H54 (cell line): ENCODE results near the gene CCS.
"Not testable (repeated sequence)": the region's sequence is repeated elsewhere in the genome, so short reads cannot be mapped to it uniquely, and the experiment has no call there.

Source experiments
- DNase-seq: peaks from one replicate; pipeline ENCODE4 v3.0.0; 2011; ENCODE audit warnings: low spot score, mixed read lengths; ENCODE audit not compliant: insufficient read length
- FAIRE-seq: peaks from 3 replicates; lab custom pipeline; 2011; peaks lifted over from hg19 to GRCh38; lab: Jason Lieb, UNC
- POLR2A ChIP-seq: IDR thresholded peaks from 2 replicates; pipeline ENCODE4 v1.6.1; 2011; ENCODE audit warnings: low read depth, mild to moderate bottlenecking, low read length

Gene CCS, protein sequence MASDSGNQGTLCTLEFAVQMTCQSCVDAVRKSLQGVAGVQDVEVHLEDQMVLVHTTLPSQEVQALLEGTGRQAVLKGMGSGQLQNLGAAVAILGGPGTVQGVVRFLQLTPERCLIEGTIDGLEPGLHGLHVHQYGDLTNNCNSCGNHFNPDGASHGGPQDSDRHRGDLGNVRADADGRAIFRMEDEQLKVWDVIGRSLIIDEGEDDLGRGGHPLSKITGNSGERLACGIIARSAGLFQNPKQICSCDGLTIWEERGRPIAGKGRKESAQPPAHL

DNA sequence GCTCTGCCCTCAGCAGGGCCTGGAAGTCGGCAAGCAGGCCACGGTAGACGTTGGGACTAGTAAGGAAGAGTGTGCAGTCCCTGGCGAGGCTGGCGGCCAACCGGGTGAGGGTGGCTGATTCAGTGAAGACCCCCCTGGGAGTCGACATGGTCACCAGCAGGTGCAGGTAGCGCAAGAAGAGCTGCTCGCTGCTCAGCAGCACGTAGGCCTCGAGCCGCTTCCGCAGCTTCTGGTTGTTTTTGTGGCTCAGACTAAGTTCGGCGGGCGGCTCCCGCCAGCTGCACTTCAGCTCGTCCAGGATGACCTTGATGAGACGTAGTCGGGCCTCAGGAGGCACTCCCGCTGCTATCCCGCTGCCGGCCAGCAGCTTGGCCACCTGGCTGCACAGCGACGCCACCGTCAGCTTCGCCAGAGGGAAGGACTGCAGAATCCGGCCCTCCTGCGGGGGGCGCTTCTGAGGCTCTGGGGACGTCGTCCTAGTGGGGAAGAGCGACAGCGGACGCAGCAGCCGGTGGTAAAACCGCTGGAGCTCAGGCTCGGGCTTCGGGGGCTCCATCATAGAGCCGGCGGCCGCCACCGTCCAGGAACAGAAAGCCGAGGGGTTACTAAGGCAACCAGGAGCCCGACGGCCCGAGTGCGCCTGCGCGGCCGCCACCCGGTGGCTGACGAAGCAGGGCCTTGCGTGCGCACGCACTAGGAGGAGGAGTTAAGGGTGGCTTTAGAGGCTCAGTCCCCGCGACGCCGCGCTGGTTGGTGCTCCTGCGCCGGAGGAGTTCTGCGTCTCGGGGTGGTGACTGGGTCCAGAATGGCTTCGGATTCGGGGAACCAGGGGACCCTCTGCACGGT lies at the start of gene CCS, which contains the start of gene CCDC87:
TSS of gene CCS (plus strand) at position 729 of the 846 bp plus-strand sequence. CDS start at position 806, 77 bp downstream.
TSS of gene CCDC87 (minus strand) at position 607 of the 846 bp plus-strand sequence. CDS start at position 559, 48 bp downstream.
- peak; percentile 99 for TF ChIP-seq POLR2A
- DNase-seq (peak; percentile 100), FAIRE-seq (no peak)

DNA sequence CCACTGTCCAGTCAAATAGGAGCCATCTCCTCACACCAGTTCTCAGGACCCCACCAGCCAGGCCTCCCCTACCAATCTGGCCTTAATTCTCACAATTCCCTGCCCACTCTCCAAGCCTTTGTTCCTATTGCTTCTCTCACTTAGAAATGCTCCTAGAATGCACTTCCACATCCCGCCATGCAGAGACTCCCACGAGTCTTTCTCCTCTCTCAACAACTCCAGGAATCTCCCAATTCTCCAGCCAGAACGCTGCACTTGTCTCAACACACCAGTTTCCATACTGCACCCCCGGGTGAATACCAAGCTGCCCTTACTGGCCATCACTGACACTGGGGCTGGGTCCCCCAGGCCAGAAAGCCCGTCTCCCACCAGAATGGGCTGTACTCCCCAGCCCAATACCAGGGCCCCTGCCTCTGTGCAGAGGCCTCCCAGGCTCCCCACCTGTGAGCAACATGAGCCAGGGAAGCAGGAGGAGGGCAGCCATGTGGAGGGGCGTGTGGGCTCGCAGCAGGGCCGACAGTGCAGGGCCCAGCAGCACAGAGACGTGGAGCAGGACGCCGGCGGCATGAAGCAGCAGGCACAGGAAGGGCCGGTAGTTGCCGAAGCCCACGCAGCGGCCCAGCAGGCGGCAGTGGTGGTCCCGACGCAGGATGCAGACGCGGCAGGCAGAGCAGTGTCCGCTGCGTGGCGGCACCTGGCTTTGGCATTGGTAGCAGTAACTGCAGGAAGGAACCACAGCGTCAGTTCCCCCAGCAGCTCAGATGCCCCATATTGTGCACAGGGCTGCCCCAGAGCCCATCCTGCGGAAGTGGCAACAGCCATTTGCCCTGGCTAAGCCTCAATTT lies 49.5 kb upstream of the CCS start:
- no peak for FAIRE-seq
- DNase-seq = no peak
- no peak for TF ChIP-seq POLR2A

DNA sequence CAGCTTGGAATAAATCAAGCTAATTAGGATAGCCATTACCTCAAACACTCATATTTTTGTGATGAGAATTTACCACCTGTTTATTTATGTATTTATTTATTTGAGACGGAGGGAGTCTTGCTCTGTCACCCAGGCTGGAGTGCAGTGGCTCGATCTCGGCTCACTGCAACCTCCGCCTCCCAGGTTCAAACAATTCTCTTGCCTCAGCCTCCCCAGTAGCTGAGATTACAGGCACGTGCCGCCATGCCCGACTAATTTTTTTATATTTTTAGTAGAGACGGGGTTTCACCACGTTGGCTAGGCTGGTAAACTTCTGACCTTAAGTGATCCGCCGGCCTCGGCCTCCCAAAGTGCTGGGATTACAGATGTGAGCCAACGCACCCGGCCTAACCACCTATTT lies 48.0 kb upstream of the CCS start:
- FAIRE-seq, DNase-seq: not testable (repeated sequence)

DNA sequence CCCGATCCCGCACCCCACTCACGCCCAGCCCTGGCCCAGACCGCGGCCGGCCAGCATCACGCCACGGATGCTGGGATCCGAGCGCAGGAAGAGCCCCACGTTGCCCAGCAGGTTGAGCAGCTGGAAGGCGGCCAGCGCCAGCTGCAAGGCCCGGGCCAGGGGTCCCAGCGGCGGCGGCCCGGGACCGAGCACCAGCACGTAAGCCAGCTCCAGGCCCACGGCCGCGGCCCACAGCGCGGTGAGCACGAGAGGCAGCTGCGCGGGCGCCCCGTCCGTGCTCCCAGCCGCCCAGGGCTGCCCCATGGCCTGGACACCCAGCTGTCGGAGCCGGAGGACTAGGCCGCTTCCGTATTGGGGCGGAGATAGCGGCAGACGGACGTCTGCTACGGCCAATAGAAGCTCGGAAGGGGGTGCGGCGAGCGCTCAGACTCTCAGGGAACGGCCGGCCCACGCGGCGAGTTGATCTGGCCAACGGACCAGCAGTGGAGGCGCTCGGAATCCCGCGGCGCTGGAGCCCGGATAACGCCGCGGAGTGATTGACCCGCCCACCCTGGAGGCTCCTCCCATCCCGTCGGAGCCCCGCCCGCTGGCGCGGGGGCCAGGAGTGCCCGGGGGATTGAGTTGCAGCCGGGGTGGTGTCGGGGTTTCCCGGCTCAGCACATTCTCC lies 47.2 kb upstream of the CCS start, which contains the start of gene ZDHHC24:
TSS of gene ZDHHC24 (minus strand) at position 348 of the 667 bp plus-strand sequence. CDS start at position 303, 45 bp downstream.
- FAIRE-seq (no peak), DNase-seq (peak; percentile 99)
- peak; percentile 92 for TF ChIP-seq POLR2A

DNA sequence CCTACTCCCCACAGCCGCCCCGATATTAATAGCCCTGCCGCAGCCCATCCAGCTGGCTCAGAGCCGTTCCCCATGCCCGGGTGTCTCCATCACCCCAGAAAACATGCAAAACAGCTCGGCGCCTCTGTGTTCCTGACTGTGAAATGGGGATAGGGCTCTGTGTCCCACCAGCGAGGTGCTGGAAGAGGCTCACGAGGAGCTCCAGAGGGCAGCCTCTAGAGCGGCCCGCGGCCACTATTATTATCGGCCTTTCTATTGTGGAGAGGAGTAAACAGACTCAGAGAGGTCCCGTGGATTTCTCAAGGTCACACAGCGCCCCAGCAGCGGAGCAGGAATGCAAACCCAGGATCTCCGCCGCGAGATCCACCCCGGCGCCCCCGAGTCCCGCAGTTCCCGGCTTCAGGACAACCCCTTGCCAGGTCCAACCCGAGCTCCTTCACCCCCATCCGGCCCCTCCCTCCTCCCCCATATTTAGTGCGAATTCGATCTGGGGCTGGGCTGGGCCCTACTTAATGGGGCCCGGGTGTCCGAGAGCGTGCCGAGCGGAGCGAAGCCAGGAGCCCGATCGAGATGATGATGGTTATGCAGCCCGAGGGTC lies 46.5 kb upstream of the CCS start, which contains the start of gene ACTN3:
TSS of gene ACTN3 (plus strand) at position 536 of the 598 bp plus-strand sequence. CDS start at position 571, 35 bp downstream.
- DNase-seq (no peak), FAIRE-seq (no peak)
- no peak for TF ChIP-seq POLR2A

DNA sequence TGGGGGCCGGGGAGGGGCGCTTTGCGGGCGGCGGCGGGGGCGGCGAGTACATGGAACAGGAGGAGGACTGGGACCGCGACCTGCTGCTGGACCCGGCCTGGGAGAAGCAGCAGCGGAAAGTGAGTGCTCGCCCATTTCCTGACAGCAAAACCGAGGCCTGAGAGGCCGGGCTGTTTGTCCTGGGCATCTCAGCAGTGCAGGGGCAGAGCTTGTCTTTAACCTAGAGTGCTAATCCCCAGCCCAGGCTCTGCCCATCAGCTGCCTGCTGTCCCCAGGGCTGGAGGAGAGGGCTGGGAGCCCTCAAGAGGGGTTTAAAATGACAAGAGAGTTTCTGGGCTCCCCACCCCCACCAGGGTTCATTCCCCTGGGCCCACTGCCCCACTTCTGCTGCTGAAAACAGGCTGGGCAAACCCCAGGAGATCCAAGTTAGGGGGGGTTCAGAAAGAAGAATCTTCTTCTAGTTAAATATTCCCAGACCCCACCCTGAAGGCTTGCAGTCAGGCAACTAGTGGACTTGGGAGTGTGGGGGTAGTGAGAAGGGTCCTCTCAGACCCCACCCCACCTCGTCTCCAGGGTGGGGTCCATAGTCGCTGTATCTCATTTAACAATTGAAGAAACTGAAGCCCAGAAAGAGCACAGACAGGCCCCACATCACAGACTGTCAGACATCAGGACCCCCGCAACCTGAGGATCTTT lies 45.9 kb upstream of the CCS start:
- no peak for DNase-seq
- FAIRE-seq = no peak
- TF ChIP-seq POLR2A = no peak

DNA sequence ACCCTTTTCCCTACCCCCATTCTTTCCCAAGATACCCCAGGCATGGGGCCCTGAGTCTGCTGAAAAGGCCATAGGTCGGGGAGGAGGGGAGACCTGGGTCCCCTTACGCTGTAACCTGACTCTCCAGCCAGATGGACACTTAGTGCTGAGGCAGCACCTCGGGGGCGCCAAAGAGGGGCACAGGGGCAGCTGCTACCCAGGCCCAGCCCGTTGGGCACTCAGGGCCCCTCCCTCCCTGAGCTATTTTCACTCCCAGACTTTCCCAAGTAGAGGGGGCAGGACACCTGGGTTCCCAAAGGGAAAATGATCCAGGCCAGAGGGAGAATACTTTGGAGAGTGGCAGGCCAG lies 45.3 kb upstream of the CCS start:
- DNase-seq (no peak), FAIRE-seq (no peak)
- no peak for TF ChIP-seq POLR2A

DNA sequence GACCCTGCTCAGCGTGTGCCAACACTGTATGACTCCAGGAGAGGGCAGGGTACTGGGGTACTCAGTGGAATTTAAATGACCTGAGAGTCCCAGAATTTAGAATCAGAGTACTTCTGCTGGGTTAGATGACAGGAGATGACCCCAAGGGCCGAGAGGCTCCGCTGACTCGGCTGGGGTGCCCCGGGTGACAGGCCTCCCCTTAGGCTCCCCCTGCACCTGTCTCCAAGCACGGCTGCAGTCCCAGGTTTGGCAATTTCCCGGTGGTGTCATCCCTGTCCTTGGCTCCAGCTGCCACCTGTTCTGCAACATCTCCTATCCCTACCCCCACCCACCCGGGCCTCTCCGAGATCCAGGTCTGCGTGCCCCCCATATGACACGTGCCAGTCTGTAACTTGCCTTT lies 44.9 kb upstream of the CCS start:
- FAIRE-seq (no peak), DNase-seq (no peak)
- TF ChIP-seq POLR2A = no peak

DNA sequence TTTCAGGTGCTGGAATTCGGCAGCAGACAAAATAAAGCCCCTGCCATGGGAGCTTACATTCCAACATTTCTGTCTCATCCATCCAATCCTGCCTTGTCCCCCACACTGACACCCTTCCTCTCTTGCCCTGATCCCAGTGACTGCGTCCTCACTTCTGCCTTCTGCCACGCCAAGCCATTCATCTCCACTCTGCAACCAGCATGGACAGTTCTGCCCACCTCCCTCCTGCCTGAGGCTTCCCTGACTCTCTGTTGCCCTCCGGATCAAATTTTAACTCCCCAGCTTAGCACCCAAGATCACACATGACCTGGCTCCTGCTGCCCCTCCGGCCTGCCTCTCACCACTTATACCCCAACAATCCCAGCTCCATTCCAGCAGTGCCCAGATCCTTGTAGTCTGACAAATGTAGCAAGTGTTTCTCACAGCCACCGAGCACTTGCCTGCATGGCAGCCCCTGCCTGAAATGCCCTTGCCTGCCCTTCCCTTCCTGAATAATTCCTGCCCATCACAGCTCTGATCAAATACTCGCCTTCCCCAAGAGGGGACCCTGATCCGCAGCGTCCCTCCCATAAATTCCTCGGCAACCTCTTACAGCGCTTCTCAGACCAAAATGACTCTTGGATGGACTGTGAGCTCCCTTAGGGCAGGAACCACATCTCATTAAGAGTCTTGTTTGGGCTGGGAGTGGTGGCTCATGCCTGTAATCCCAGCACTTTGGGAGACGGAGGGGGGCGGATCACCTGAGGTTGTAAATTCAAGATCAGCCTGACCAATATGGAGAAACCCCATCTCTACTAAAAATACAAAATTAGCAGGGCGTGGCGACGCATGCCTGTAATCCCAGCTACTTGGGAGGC lies 44.0 kb upstream of the CCS start:
- FAIRE-seq (no peak), DNase-seq (no peak)
- TF ChIP-seq POLR2A = no peak

DNA sequence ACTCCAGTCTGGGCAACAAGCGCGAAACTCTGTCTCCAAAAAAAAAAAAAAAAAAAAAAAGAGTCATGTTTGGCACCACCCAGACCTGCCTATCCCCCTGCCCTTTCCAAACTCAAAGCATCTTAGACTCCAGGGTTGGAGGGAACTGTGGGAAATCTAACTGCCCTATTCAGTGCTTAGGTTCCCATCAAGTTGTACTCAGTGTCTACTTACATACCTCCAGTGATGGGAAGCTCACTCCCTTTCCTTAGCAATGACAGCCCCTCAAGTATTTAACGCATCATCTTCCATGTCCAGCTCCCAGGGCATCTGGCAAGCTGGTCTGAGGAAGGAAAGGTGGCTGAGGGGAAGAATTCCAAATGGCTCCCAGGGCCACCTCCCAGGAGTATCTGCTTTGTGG lies 43.3 kb upstream of the CCS start:
- no peak for DNase-seq
- no peak for FAIRE-seq
- no peak for TF ChIP-seq POLR2A

DNA sequence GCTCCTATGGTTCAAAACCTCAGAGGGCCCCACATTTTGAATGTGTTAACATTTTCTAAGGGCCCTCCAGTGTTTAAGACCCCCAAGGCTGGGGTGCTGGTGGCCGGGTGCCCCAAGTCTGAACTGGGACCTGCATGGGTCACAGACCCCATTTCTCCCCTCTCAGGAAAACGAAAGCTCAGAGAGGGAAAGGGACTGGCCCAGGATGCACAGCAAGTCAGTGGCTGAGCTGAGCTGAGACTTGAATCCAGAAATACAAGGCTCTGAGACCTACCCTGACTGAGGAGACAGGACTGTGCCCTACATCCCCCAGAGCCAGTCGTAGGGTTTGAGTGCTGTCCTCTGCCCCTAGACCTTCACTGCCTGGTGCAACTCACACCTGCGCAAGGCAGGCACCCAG lies 42.1 kb upstream of the CCS start:
- no peak for FAIRE-seq

More for the DNA sequence above, 42.1 kb upstream of the CCS start:
- TF ChIP-seq POLR2A = no peak
- DNase-seq = no peak
